ENCODE results near the gene ATP5MG.

Gene ATP5MG

GRCh38 chr11:118442908-118443589, 41.6 kb downstream of the ATP5MG start:
- no peak for DNase-seq

GRCh38 chr11:118443590-118444218, 42.3 kb downstream of the ATP5MG start:
- DNase-seq, result no peak

- no peak for DNase-seq
Observed at GRCh38 chr11:118447423-118447822, 46.0 kb downstream of the ATP5MG start.

- no peak for DNase-seq
Observed at GRCh38 chr11:118448294-118448693, 46.9 kb downstream of the ATP5MG start.

GRCh38 chr11:118449316-118449918, 48.0 kb downstream of the ATP5MG start:
- no peak for DNase-seq

- no peak for DNase-seq
Observed at GRCh38 chr11:118450451-118450850, 49.0 kb downstream of the ATP5MG start.

Measured in effector CD4-positive, alpha-beta T cell (primary cell).